Stomach (tissue), 4 donors: ENCODE measurements around the gene FAM131A.

Experiments
- EP300 ChIP-seq: sonication (generic); formaldehyde crosslinking; IDR thresholded peaks from one replicate; pipeline ENCODE4 v1.6.1; 2017; ENCODE audit warnings: antibody characterized with exemption
- POLR2AphosphoS5 ChIP-seq, 3 donors: sonication (generic); formaldehyde crosslinking; IDR thresholded peaks; one replicate each; pipeline ENCODE4 v1.6.1; 2016; ENCODE audit warnings: antibody characterized with exemption in 3 of 3
- TF ChIP-seq, protein P1 (sequence below), 7 experiments: fragments of 450-650 bp in 4 of 7; fragments of 200-600 bp in 3 of 7; sonication (generic) in 3 of 7; IDR thresholded peaks; one replicate each; pipeline ENCODE4 v1.5.1; 2016 to 2019; ENCODE audit warnings: antibody characterized with exemption in 7 of 7, control low read depth in 2 of 7, mild to moderate bottlenecking in 1 of 7

DNA sequence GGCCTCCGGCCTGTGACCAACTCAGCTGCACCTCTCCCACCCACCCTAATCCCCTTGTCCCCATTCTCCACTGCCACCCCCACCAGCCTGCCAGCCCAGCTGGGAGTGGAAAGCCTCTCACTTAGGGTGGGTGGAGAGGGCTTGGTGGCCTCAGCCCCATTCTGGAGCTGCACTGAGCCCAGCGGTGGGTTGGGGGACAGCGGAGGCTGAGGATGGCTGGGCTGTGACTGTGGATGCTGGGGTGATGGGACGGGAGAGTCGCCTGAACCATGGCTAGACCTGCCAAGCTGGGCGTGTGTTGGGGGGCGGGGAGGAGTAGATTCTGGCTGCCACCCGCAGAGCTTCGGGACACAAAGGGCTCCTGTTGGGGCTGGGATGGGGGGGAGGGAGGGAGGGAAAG is 22.2 kb downstream of the FAM131A start:
- TF ChIP-seq, protein P1, sequence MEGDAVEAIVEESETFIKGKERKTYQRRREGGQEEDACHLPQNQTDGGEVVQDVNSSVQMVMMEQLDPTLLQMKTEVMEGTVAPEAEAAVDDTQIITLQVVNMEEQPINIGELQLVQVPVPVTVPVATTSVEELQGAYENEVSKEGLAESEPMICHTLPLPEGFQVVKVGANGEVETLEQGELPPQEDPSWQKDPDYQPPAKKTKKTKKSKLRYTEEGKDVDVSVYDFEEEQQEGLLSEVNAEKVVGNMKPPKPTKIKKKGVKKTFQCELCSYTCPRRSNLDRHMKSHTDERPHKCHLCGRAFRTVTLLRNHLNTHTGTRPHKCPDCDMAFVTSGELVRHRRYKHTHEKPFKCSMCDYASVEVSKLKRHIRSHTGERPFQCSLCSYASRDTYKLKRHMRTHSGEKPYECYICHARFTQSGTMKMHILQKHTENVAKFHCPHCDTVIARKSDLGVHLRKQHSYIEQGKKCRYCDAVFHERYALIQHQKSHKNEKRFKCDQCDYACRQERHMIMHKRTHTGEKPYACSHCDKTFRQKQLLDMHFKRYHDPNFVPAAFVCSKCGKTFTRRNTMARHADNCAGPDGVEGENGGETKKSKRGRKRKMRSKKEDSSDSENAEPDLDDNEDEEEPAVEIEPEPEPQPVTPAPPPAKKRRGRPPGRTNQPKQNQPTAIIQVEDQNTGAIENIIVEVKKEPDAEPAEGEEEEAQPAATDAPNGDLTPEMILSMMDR (IDR thresholded peaks at IDR 0.05) = no peak
- TF ChIP-seq POLR2AphosphoS5 (IDR thresholded peaks at IDR 0.05) (no peak), EP300 (no peak)
